ENCODE data around the gene XPO6.

XPO6 gene

GRCh38 chr16:28078261-28078660 is 133.5 kb downstream of the XPO6 start:
- Histone ChIP-seq H3K27me3 (peaks cover 6% of the 10 kb centered on the region; the same call in 1 of the 2 replicates), H3K4me3 (ENCODE audit: low read depth, low read length) (no peak overlapping the region), H3K4me1 (no peaks in the 10 kb centered on the region), H3K9me3 (no peaks in the 10 kb centered on the region), H3K36me3 (no peaks in the 10 kb centered on the region)
- no peak for TF ChIP-seq CTCF (IDR thresholded peaks at IDR 0.05; ENCODE audit: low read depth, low read length)
- no peak for DNase-seq

- H3K4me1 ChIP-seq: no peaks in the 10 kb centered on the region
- no peaks in the 10 kb centered on the region for H3K36me3 ChIP-seq
- no peak for TF ChIP-seq CTCF (IDR thresholded peaks at IDR 0.05; ENCODE audit: low read depth, low read length)
- no peaks in the 10 kb centered on the region for H3K9me3 ChIP-seq
- H3K4me3 ChIP-seq (ENCODE audit: low read depth, low read length): no peak overlapping the region
- peaks cover 21% of the 10 kb centered on the region for H3K27me3 ChIP-seq
- DNase-seq: no peak
Measured at GRCh38 chr16:28073836-28074235, 137.9 kb downstream of the XPO6 start.

- Histone ChIP-seq H3K9me3 (no peaks in the 10 kb centered on the region), H3K27me3 (peaks cover 28% of the 10 kb centered on the region), H3K4me1 (no peaks in the 10 kb centered on the region), H3K36me3 (no peaks in the 10 kb centered on the region), H3K4me3 (ENCODE audit: low read depth, low read length) (no peak overlapping the region)
- TF ChIP-seq CTCF (IDR thresholded peaks at IDR 0.05; ENCODE audit: low read depth, low read length): no peak
- no peak for DNase-seq
Measured at GRCh38 chr16:28072087-28072486, 139.7 kb downstream of the XPO6 start.

- H3K27me3 ChIP-seq: peaks cover 42% of the 10 kb centered on the region
- H3K4me1 ChIP-seq: no peaks in the 10 kb centered on the region
- TF ChIP-seq CTCF (IDR thresholded peaks at IDR 0.05; ENCODE audit: low read depth, low read length): no peak
Measured at GRCh38 chr16:28069971-28070794, 141.6 kb downstream of the XPO6 start.

GRCh38 chr16:28068976-28069375 is 142.8 kb downstream of the XPO6 start:
- TF ChIP-seq CTCF (IDR thresholded peaks at IDR 0.05; ENCODE audit: low read depth, low read length): no peak
- H3K4me3 ChIP-seq (ENCODE audit: low read depth, low read length): no peak overlapping the region
- no peaks in the 10 kb centered on the region for H3K4me1 ChIP-seq
- no peak for DNase-seq
- H3K27me3 ChIP-seq: peaks cover 50% of the 10 kb centered on the region
- H3K36me3 ChIP-seq: no peaks in the 10 kb centered on the region
- no peaks in the 10 kb centered on the region for H3K9me3 ChIP-seq

More at GRCh38 chr16:28069971-28070794, 141.6 kb downstream of the XPO6 start:
- Histone ChIP-seq H3K36me3 (no peaks in the 10 kb centered on the region), H3K9me3 (no peaks in the 10 kb centered on the region), H3K4me3 (ENCODE audit: low read depth, low read length) (no peak overlapping the region)
- DNase-seq: no peak
